Measurements from ENCODE around the gene C6orf141.
"Not testable (repeated sequence)": the region's sequence is repeated elsewhere in the genome, so short reads cannot be mapped to it uniquely, and the experiment has no call there.

C6orf141 gene

DNA sequence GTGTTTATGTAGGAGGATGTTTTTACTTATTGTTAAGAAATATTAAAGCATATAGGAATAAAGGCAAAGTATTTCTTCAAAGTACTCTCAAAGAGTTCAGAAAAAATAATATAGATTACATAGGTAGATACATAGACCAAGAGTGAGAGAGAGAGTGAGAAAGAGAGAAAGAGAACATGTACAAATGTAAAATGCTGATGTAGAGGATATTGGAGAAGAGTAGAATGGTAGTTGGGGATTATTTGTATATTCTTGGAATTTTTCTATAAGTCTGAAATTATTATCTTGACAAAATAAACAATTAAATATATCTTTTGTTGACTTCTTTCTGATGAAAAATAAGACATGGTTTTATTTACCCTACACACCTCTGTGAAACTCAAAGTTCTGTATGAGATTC is 29.2 kb downstream of the C6orf141 start:
- no peak for DNase-seq (ENCODE audit: low read depth)

DNA sequence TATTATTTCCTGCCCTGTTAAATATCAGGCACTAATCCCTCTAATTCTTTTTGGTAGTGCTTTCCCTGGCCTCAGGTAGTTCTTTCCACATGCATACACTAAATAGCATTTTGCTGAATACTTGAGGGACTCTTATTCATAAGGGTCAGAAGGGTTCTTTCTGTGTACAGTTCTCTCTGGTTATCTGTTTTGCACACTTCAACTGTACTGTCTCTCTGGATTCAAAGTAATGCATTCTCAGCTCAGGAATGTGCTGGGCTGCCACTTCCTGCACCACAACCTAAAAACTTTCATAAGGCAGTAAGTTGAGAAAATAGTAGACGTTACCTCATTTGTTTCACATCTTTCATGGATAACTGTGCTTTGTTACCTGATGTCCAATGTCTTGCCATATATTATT is 32.1 kb downstream of the C6orf141 start:
- no peak for DNase-seq (ENCODE audit: low read depth)

DNA sequence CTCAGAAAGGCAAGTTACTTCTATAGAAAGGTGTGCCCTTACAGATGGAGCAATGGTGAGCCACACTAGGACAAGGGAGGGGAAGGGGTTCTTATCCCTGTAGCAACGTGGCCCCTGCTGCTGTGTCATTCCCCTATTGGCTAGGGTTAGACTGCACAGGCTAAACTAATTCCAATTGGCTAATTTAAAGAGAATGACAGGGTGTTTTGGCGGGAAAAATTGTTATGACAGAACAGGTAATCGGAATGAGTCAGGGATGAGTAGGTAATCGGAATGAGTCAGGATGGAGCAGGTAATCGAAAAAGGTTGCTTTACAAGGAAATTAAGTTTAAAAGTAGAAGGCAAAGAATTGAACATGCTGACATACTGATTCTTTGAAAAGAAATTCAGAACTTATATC is 36.8 kb downstream of the C6orf141 start:
- DNase-seq (ENCODE audit: low read depth), result not testable (repeated sequence)
